ENCODE data around the gene CDH15. TPM values are rescaled to one million over a fixed set of nuclear protein-coding genes. Genes with fewer than 3 reads are reported as not detected.
A peak's percentile ranks its signal among the peaks of the same experiment; 100 is the strongest.

CDH15 gene
- total and polyA plus RNA-seq, 2 of the 13 experiments (the other 11 are each of a cell fraction or from before 2014, with no cell fraction given): 0.74 to 2.2 TPM

GRCh38 chr16:89217388-89218191, 46.0 kb downstream of the CDH15 start, which contains the start of gene ZNF778 (continued):
- TF ChIP-seq ZNF652 (CRISPR knock-in tag; IDR thresholded peaks at IDR 0.05; ENCODE audit: borderline replicate concordance, low read depth) (no peak), DNMT1 (CRISPR knock-in tag; IDR thresholded peaks at IDR 0.05) (no peak), ZNF503 (CRISPR knock-in tag; IDR thresholded peaks at IDR 0.05) (peak; percentile 79; the same call in 1 of the 2 replicates), DPF2 (CRISPR knock-in tag; IDR thresholded peaks at IDR 0.05; ENCODE audit: borderline replicate concordance, low read depth) (no peak; the same call in 1 of the 2 replicates), PLSCR1 (CRISPR knock-in tag; IDR thresholded peaks at IDR 0.05; ENCODE audit: borderline replicate concordance) (no peak), ZNF646 (CRISPR knock-in tag; IDR thresholded peaks at IDR 0.05) (no peak), SOX13 (IDR thresholded peaks at IDR 0.05) (no peak), SOX13 (CRISPR knock-in tag; conservative IDR thresholded peaks at IDR 0.05 in 1 of 2, IDR thresholded peaks at IDR 0.05 in 1 of 2) (peak in 1 of 2 experiments; percentile 26; a peak in 2 of 4 replicates), FOSL1 (CRISPR knock-in tag; IDR thresholded peaks at IDR 0.05; ENCODE audit: borderline replicate concordance) (peak; percentile 42; the same call in 1 of the 2 replicates), ZNF253 (CRISPR knock-in tag; IDR thresholded peaks at IDR 0.05; ENCODE audit: borderline replicate concordance) (peak; percentile 83), MXI1 (IDR thresholded peaks at IDR 0.05; ENCODE audit: borderline replicate concordance, low read depth, low read length) (peak; percentile 90; the same call in 2 of the 3 replicates), ZNF83 (CRISPR knock-in tag; IDR thresholded peaks at IDR 0.05; ENCODE audit: borderline replicate concordance) (peak; percentile 69), AHR (CRISPR knock-in tag; IDR thresholded peaks at IDR 0.05) (peak; percentile 77; the same call in 1 of the 2 replicates), ATF6 (CRISPR knock-in tag; conservative IDR thresholded peaks at IDR 0.05) (peak; percentile 88), GATAD1 (CRISPR knock-in tag; IDR thresholded peaks at IDR 0.05) (peak; percentile 99), ZNF747 (CRISPR knock-in tag; IDR thresholded peaks at IDR 0.05; ENCODE audit: borderline replicate concordance) (peak; percentile 95), AGO1 (IDR thresholded peaks at IDR 0.05; ENCODE audit: low read depth, low read length, poor library complexity, severe bottlenecking) (peak; percentile 90)
